HepG2 (cell line): ENCODE results near the gene MEF2B. TPM values are rescaled to one million over a fixed set of nuclear protein-coding genes. Genes with fewer than 3 reads are reported as not detected.
A peak's percentile ranks its signal among the peaks of the same experiment; 100 is the strongest.

Source experiments
- ADNP ChIP-seq: sonication (generic); formaldehyde crosslinking; IDR thresholded peaks from 2 replicates; pipeline ENCODE4 v1.4.0; 2020; ENCODE audit warnings: missing genetic modification reagents
- CBX5 ChIP-seq: sonication (generic); formaldehyde crosslinking; IDR thresholded peaks from 2 replicates; pipeline ENCODE4 v1.4.0; 2020; ENCODE audit warnings: missing genetic modification reagents, borderline replicate concordance
- CC2D1A ChIP-seq: sonication (generic); formaldehyde crosslinking; IDR thresholded peaks from 2 replicates; pipeline ENCODE4 v1.8.1; 2023; ENCODE audit warnings: mild to moderate bottlenecking, missing genetic modification reagents
- CENPX ChIP-seq: sonication (generic); formaldehyde crosslinking; IDR thresholded peaks from 2 replicates; pipeline ENCODE4 v1.9.0; 2021; ENCODE audit warnings: mild to moderate bottlenecking, missing genetic modification reagents, moderate library complexity
- ELF4 ChIP-seq: sonication (generic); formaldehyde crosslinking; IDR thresholded peaks from 2 replicates; pipeline ENCODE4 v1.5.0; 2020; ENCODE audit warnings: missing genetic modification reagents, mild to moderate bottlenecking, moderate library complexity, borderline replicate concordance
- GTF2F1 ChIP-seq: fragments of 150-350 bp; IDR thresholded peaks from 2 replicates; pipeline ENCODE4 v1.6.1; 2014; ENCODE audit warnings: low read length
- HDAC1 ChIP-seq: sonication (generic); formaldehyde crosslinking; IDR thresholded peaks from 2 replicates; pipeline ENCODE4 v1.5.1; 2020; ENCODE audit warnings: mild to moderate bottlenecking, missing genetic modification reagents
- HDAC2 ChIP-seq: sonication (generic); formaldehyde crosslinking; IDR thresholded peaks from 2 replicates; pipeline ENCODE4 v1.4.0; 2020; ENCODE audit warnings: missing genetic modification reagents
- NFE2L1 ChIP-seq: sonication (generic); formaldehyde crosslinking; IDR thresholded peaks from 2 replicates; pipeline ENCODE4 v1.4.0; 2020; ENCODE audit warnings: missing genetic modification reagents, mild to moderate bottlenecking, borderline replicate concordance
- POLR2A ChIP-seq, 2 experiments: IDR thresholded peaks; 2 replicates each; pipeline ENCODE4 v1.6.1; 2011; ENCODE audit warnings: low read depth in 2 of 2, low read length in 2 of 2, mild to moderate bottlenecking in 1 of 2, moderate library complexity in 1 of 2; ENCODE audit not compliant: insufficient read depth in 1 of 2
- PRDM10 ChIP-seq: sonication (generic); formaldehyde crosslinking; IDR thresholded peaks from 2 replicates; pipeline ENCODE4 v1.4.0; 2020; ENCODE audit warnings: low read depth, missing genetic modification reagents
- RARA ChIP-seq: IDR thresholded peaks from 2 replicates; pipeline ENCODE4 v1.6.1; 2016; ENCODE audit warnings: missing genetic modification reagents, missing compliant biosample characterization
- RBM39 ChIP-seq: fragments of 200-400 bp; formaldehyde crosslinking; IDR thresholded peaks from one replicate; pipeline ENCODE4 v1.6.1; 2018; ENCODE audit warnings: antibody characterized with exemption, mild to moderate bottlenecking, low read depth, low read length; ENCODE audit not compliant: poor library complexity, severe bottlenecking
- SNRNP70 ChIP-seq: fragments of 200-400 bp; formaldehyde crosslinking; IDR thresholded peaks from 2 replicates; pipeline ENCODE4 v1.6.1; 2017; ENCODE audit warnings: mild to moderate bottlenecking, low read depth, low read length, moderate library complexity
- SP1 ChIP-seq, 2 experiments: fragments of 450-650 bp in 1 of 2; sonication (generic) in 1 of 2; formaldehyde crosslinking in 1 of 2; IDR thresholded peaks; 2 replicates each; pipeline versions ENCODE4 v1.4.0 to v1.6.1; 2016 to 2020; ENCODE audit warnings: missing genetic modification reagents in 1 of 2
- ZBTB20 ChIP-seq: sonication (generic); formaldehyde crosslinking; IDR thresholded peaks from 2 replicates; pipeline ENCODE4 v1.8.1; 2023; ENCODE audit warnings: missing genetic modification reagents, low read depth, mild to moderate bottlenecking, borderline replicate concordance
- ZC3H13 ChIP-seq: sonication (generic); formaldehyde crosslinking; IDR thresholded peaks from 2 replicates; pipeline ENCODE4 v1.8.1; 2023; ENCODE audit warnings: mild to moderate bottlenecking, missing genetic modification reagents, moderate library complexity
- ZFX ChIP-seq: sonication (generic); formaldehyde crosslinking; IDR thresholded peaks from 2 replicates; pipeline ENCODE4 v1.4.0; 2020; ENCODE audit warnings: mild to moderate bottlenecking, low read depth, missing genetic modification reagents, moderate library complexity
- ZMYM2 ChIP-seq: sonication (generic); formaldehyde crosslinking; IDR thresholded peaks from 2 replicates; pipeline ENCODE4 v1.8.0; 2022; ENCODE audit warnings: mild to moderate bottlenecking, missing genetic modification reagents
- ZNF124 ChIP-seq: sonication (generic); formaldehyde crosslinking; IDR thresholded peaks from 2 replicates; pipeline ENCODE4 v1.4.0; 2020; ENCODE audit warnings: missing genetic modification reagents
- ZNF235 ChIP-seq: sonication (generic); formaldehyde crosslinking; IDR thresholded peaks from 2 replicates; pipeline ENCODE4 v1.8.1; 2023; ENCODE audit warnings: mild to moderate bottlenecking, missing genetic modification reagents, borderline replicate concordance
- ZNF292 ChIP-seq: sonication (generic); formaldehyde crosslinking; IDR thresholded peaks from 2 replicates; pipeline ENCODE4 v1.8.1; 2022; ENCODE audit warnings: mild to moderate bottlenecking, low read depth, missing genetic modification reagents, borderline replicate concordance
- ZNF547 ChIP-seq: sonication (generic); formaldehyde crosslinking; IDR thresholded peaks from 2 replicates; pipeline ENCODE4 v1.5.1; 2020; ENCODE audit warnings: mild to moderate bottlenecking, missing genetic modification reagents
- ZNF570 ChIP-seq: sonication (generic); formaldehyde crosslinking; IDR thresholded peaks from 2 replicates; pipeline ENCODE4 v1.4.0; 2020; ENCODE audit warnings: mild to moderate bottlenecking, missing genetic modification reagents, borderline replicate concordance
- ZNF724P ChIP-seq: sonication (generic); formaldehyde crosslinking; IDR thresholded peaks from 2 replicates; pipeline ENCODE4 v1.8.0; 2022; ENCODE audit warnings: missing genetic modification reagents, borderline replicate concordance
- ZNF800 ChIP-seq: sonication (generic); formaldehyde crosslinking; IDR thresholded peaks from 2 replicates; pipeline ENCODE4 v1.4.0; 2020; ENCODE audit warnings: missing genetic modification reagents
- polyA plus RNA-seq, 8 experiments: library from polyadenylated mRNA; depleted of rRNA in 3 of 8; stranded (reverse) in 7 of 8; unstranded in 1 of 8; fragments of >200 nt; fragmentation: Illumina TruSeq in 4 of 8; extraction: Trizol in 4 of 8; gene quantifications; 2 replicates each; pipeline versions ENCODE4 v1.2.1 to v1.2.3, GENCODE V29; 2011 to 2016; ENCODE audit warnings: low read depth in 4 of 8, missing spikeins in 1 of 8, mixed read lengths in 1 of 8; ENCODE audit not compliant: insufficient read depth in 1 of 8
- total RNA-seq, 5 experiments: library from RNA; depleted of rRNA; stranded (reverse); fragments of >200 nt; fragmentation: Illumina TruSeq; extraction: Trizol; gene quantifications; 2 replicates each; pipeline ENCODE4 v1.2.3, GENCODE V29; 2016; ENCODE audit warnings: low read depth in 1 of 5

MEF2B gene
- total and polyA plus RNA-seq, 2 of the 13 experiments (the other 11 are each of a cell fraction or from before 2014, with no cell fraction given), result 1.2 to 1.7 TPM

GRCh38 chr19:19138109-19138981, 31.7 kb downstream of the MEF2B start, which contains the start of gene TMEM161A (continued):
- TF ChIP-seq PRDM10, result no peak
- TF ChIP-seq ELF4 (CRISPR knock-in tag), result no peak
- peak; percentile 73 for TF ChIP-seq ZNF547 (CRISPR knock-in tag)
- peak; percentile 44; the same call in 1 of the 2 replicates for TF ChIP-seq ZNF800 (CRISPR knock-in tag)
- TF ChIP-seq RARA (CRISPR knock-in tag), result no peak
- TF ChIP-seq ZNF235, result no peak
- TF ChIP-seq POLR2A (IDR thresholded peaks at IDR 0.05; ENCODE audit: insufficient read depth in 1 of 2, low read depth in 2 of 2, low read length in 2 of 2), result peak; percentile 75 to 91
- peak; percentile 41; the same call in 1 of the 2 replicates for TF ChIP-seq HDAC1 (CRISPR knock-in tag)
- TF ChIP-seq ZNF570 (CRISPR knock-in tag), result no peak
- no peak for TF ChIP-seq CENPX (CRISPR knock-in tag)
- no peak for TF ChIP-seq ZC3H13
- TF ChIP-seq ZNF124, result no peak
- no peak for TF ChIP-seq ZNF724P (CRISPR knock-in tag)
- peak; percentile 95 for TF ChIP-seq ZFX (CRISPR knock-in tag)
- no peak for TF ChIP-seq ZMYM2 (CRISPR knock-in tag)
- no peak for TF ChIP-seq CC2D1A (CRISPR knock-in tag)
- TF ChIP-seq ADNP (CRISPR knock-in tag), result no peak
- TF ChIP-seq ZNF292 (CRISPR knock-in tag), result no peak
- TF ChIP-seq SNRNP70, result no peak
- no peak for TF ChIP-seq SP1 (IDR thresholded peaks at IDR 0.05)
- peak; percentile 41 for TF ChIP-seq SP1 (CRISPR knock-in tag; IDR thresholded peaks at IDR 0.05)
- peak; percentile 67; the same call in 1 of the 2 replicates for TF ChIP-seq CBX5 (CRISPR knock-in tag)
- TF ChIP-seq NFE2L1, result no peak
- no peak for TF ChIP-seq ZBTB20
- no peak for TF ChIP-seq RBM39
- TF ChIP-seq GTF2F1, result no peak
- TF ChIP-seq HDAC2 (CRISPR knock-in tag), result peak; percentile 53; the same call in 1 of the 2 replicates
